ENCODE data around the gene RSPO1. TPM values are rescaled to one million over a fixed set of nuclear protein-coding genes. Genes with fewer than 3 reads are reported as not detected.

Gene RSPO1
- total and polyA plus RNA-seq, 3 donors from 2014 or later = 0.16 to 5.0 (median 0.25) TPM

GRCh38 chr1:37657620-37658412 is 23.1 kb upstream of the RSPO1 start:
- no peak for DNase-seq
- Histone ChIP-seq H3K4me1 (no peaks in the 10 kb centered on the region), H3K4me3 (no peak overlapping the region), H3K27ac (no peak overlapping the region), H3K36me3 (ENCODE audit: low read depth, missing control alignments) (no peaks in the 10 kb centered on the region), H3K27me3 (no peaks in the 10 kb centered on the region), H3K9me3 (no peaks in the 10 kb centered on the region)
- intact Hi-C loops (cut with DNase I; ENCODE audit: low total_unique reads) = no loop called here
- TF ChIP-seq CTCF (IDR thresholded peaks at IDR 0.05) (no peak), POLR2A (IDR thresholded peaks at IDR 0.05) (no peak)
- WGBS, 2 donors = 66 to 70% methylated on average over 13 to 14 of the region's 14 CpGs

- no peak overlapping the region for H3K27ac ChIP-seq
- H3K36me3 ChIP-seq (ENCODE audit: low read depth, missing control alignments) = no peaks in the 10 kb centered on the region
- intact Hi-C loops (cut with DNase I; ENCODE audit: low total_unique reads) = no loop called here
- 77 to 83% methylated on average over 11 of the region's 11 CpGs for WGBS, 2 donors
- no peak overlapping the region for H3K4me3 ChIP-seq
- no peaks in the 10 kb centered on the region for H3K4me1 ChIP-seq
- H3K9me3 ChIP-seq = no peaks in the 10 kb centered on the region
- H3K27me3 ChIP-seq = no peaks in the 10 kb centered on the region
- TF ChIP-seq CTCF (IDR thresholded peaks at IDR 0.05) (no peak), POLR2A (IDR thresholded peaks at IDR 0.05) (no peak)
- no peak for DNase-seq
Measured at GRCh38 chr1:37656881-37657280, 22.2 kb upstream of the RSPO1 start.

GRCh38 chr1:37656026-37656425 is 21.3 kb upstream of the RSPO1 start:
- H3K27me3 ChIP-seq = no peaks in the 10 kb centered on the region
- H3K4me3 ChIP-seq = no peak overlapping the region
- no peak for DNase-seq
- no peaks in the 10 kb centered on the region for H3K4me1 ChIP-seq
- WGBS, 2 donors = 80 to 85% methylated on average over 1 to 7 of the region's 7 CpGs
- H3K9me3 ChIP-seq = no peaks in the 10 kb centered on the region
- TF ChIP-seq POLR2A (IDR thresholded peaks at IDR 0.05) (no peak), CTCF (IDR thresholded peaks at IDR 0.05) (no peak)
- H3K27ac ChIP-seq = no peak overlapping the region
- H3K36me3 ChIP-seq (ENCODE audit: low read depth, missing control alignments) = no peaks in the 10 kb centered on the region
- intact Hi-C loops (cut with DNase I; ENCODE audit: low total_unique reads) = no loop called here

GRCh38 chr1:37655274-37655673 is 20.6 kb upstream of the RSPO1 start:
- no peak for DNase-seq
- intact Hi-C loops (cut with DNase I; ENCODE audit: low total_unique reads) = no loop called here
- Histone ChIP-seq H3K4me1 (no peaks in the 10 kb centered on the region), H3K27me3 (no peaks in the 10 kb centered on the region), H3K36me3 (ENCODE audit: low read depth, missing control alignments) (no peaks in the 10 kb centered on the region), H3K9me3 (no peaks in the 10 kb centered on the region), H3K4me3 (no peak overlapping the region), H3K27ac (no peak overlapping the region)
- no peak for TF ChIP-seq CTCF (IDR thresholded peaks at IDR 0.05)
- TF ChIP-seq POLR2A (IDR thresholded peaks at IDR 0.05) = no peak

- Histone ChIP-seq H3K36me3 (ENCODE audit: low read depth, missing control alignments) (no peaks in the 10 kb centered on the region), H3K4me3 (no peak overlapping the region), H3K9me3 (no peaks in the 10 kb centered on the region), H3K27me3 (no peaks in the 10 kb centered on the region), H3K27ac (no peak overlapping the region), H3K4me1 (no peaks in the 10 kb centered on the region)
- TF ChIP-seq CTCF (IDR thresholded peaks at IDR 0.05) = no peak
- TF ChIP-seq POLR2A (IDR thresholded peaks at IDR 0.05) = no peak
- intact Hi-C loops (cut with DNase I; ENCODE audit: low total_unique reads) = no loop called here
- 87 to 91% methylated on average over 5 of the region's 5 CpGs for WGBS, 2 donors
- no peak for DNase-seq
Measured at GRCh38 chr1:37653906-37654305, 19.2 kb upstream of the RSPO1 start.

All from testis (tissue), 3 donors.